Measurements from ENCODE around the gene PARPBP.
"Not testable (repeated sequence)": the region's sequence is repeated elsewhere in the genome, so short reads cannot be mapped to it uniquely, and the experiment has no call there.

Gene PARPBP

DNA sequence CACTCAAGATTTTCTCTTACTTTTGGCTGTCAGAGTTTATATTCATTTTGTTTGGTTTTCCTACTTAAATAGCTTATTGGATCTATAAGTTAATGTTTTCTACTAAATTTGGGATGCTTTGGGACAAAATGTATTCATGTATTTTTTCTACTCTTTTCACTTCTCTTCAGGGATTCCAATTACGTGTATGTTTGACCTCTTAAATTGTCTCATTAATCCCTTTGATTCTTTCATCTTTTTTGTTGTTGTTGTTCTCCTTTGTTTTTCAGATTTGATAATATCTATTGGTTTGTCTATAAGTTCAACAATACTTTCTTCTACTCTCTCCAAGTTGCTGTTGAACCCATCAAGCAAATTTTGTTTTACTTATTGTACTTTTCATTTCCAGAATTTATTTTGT is 43.4 kb downstream of the PARPBP start:
- no peak for DNase-seq

- no peak for DNase-seq
Observed at GRCh38 chr12:102167821-102168604, 48.0 kb downstream of the PARPBP start.

DNA sequence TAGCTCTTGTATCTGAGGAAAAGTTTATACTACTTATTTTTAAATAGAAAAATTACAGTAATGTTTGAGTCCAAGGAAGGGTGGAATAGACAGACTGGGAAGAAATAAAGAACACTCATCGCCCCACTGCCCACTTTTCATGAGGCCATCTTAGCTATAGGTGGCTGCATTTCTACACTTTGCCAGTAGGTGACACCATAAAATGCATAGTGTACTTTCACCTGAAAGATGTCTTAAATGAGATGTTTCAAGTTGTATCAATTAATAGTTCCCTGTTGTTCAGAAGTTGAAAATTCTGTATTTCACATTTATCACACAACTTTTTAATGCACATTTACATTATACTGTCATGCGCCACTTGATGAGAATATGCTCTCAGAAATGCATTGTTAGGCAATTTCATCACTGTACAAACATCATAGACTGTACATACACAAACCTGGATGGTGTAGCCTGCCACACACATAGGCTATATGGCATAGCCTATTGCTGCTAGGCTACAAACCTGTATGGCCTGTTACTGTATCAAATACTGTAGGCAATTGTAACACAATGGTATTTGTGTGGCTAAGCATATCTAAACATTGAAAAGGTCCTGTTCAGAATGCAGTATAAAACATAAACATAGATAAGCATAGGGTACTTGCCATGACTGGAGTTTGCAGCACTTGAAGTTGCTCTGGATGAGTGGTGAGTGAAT is 50.1 kb downstream of the PARPBP start:
- DNase-seq = no peak

DNA sequence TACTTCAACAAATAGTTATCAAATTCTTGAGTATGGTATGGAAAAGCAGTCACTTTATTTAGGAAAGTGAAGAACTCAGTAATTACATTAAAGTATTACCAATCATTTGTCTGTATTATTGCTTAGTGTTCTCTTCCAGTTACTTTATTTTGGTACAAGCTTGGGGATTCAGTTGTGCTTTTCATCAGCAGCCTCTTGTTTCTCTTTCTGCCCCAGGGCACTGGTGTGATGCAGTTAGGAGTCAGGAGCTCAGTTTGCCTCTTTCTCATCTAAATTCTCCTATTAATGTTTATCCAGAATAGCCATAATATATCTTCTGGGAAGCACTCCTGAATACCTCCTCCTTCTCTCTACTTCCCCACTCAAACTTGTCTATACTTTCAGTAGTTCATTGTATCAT is 52.0 kb downstream of the PARPBP start:
- no peak for DNase-seq

- no peak for DNase-seq
Observed at GRCh38 chr12:102172436-102172835, 52.5 kb downstream of the PARPBP start.

DNA sequence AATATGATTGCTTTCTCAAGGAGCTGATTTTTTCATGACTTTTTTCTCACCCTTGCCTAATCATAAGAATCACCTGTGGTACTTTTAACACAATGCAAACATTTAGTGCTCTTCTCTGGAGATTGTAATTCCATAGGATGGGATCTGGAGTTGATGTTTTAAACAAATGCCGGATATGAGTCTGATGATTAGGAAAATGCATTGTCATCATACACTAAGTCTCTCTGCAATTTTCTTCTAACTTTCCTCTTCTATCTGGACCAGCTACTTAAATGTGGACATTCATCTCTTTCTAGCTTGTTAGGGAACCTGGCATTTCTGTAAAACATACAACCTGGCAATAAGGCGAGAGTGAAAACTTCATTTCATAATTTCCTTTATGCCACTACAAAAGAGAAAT is 54.1 kb downstream of the PARPBP start:
- DNase-seq = no peak

DNA sequence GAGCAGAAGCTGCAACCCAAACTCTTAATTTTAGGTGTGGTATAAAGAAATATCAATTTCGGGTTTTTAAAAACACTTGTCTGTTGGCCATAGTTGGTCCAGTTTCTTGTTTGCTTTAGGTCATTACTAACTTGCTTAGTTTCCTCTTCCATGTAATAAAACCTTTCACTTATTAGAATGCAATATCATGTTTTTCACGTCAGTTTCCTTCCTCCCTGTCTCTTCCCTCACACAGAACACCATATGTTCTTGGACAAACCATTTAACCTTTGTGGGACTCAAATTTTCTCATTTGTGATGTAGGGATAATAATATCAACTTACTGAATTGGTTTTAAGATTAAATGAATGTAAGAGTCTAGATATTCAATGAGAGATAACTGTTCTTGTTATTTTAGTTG is 54.8 kb downstream of the PARPBP start:
- no peak for DNase-seq

- DNase-seq = no peak
Observed at GRCh38 chr12:102182635-102183034, 62.7 kb downstream of the PARPBP start.

- DNase-seq = no peak
Observed at GRCh38 chr12:102195826-102196225, 75.8 kb downstream of the PARPBP start.

DNA sequence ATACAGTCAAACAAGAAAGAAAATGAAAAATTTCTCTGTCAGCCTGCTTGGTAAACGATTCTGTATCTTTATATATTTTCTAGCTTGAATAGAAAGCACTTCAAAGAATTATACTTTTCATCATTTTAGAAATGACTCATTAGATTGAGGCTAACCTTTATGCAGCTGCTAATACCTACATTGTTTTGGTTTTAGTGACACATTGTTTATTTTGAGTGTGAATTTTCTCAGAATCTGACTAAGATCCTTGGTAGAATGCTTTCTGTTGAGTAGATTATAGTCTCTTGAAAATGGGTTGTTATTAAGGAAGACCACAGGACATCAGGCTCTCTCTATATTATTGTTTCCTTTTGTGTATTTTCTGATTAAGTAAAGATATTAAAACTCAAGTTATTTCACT is 77.8 kb downstream of the PARPBP start, which contains the start of gene PMCH:
TSS of gene PMCH (minus strand) at position 45 of the 400 bp plus-strand sequence. CDS start 63 bp downstream, outside the sequence.
- DNase-seq = no peak

GRCh38 chr12:102201436-102202061 is 81.6 kb downstream of the PARPBP start:
- DNase-seq = no peak

GRCh38 chr12:102202556-102202955 is 82.6 kb downstream of the PARPBP start:
- DNase-seq = no peak

- DNase-seq = no peak
Observed at GRCh38 chr12:102204025-102204424, 84.0 kb downstream of the PARPBP start.

- DNase-seq = no peak
Observed at GRCh38 chr12:102215992-102216691, 96.2 kb downstream of the PARPBP start.

DNA sequence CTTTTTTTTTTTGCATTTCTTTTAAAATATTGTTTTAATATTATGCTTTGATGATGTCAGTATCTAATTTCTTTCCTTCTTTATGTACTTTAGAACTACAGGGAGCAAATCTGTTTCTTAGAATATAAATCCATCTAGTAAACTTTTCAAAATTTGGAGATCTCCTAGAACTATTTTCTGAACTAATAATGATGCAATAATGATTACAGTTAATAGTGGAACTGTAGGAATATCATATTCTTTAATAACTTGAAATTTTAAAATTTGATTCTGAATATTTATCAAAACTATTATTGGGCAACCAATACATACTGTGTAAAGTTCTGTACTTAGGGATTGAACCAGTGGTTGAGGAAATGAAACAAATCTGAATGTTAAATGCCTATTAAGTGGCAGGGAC is 100.8 kb downstream of the PARPBP start:
- DNase-seq = no peak

DNA sequence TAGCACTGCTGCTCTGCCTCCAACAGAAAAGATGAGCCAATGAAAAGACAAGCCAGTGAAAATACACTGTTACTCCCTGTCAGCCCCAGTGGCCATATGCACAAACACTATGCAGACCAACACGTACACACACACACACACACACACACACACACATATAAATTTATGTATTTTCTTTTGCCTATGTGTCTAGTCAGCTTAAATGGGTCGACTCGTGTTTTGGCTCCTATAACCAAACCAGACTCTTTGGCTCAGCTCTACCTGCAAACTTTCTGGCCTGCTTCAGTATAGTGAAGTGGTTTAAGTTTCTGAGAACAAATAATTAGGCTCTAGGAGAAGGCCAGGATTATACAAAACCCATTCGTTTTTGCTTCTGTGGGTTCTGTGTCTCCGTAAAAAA is 108.0 kb downstream of the PARPBP start:
- no peak for DNase-seq

DNA sequence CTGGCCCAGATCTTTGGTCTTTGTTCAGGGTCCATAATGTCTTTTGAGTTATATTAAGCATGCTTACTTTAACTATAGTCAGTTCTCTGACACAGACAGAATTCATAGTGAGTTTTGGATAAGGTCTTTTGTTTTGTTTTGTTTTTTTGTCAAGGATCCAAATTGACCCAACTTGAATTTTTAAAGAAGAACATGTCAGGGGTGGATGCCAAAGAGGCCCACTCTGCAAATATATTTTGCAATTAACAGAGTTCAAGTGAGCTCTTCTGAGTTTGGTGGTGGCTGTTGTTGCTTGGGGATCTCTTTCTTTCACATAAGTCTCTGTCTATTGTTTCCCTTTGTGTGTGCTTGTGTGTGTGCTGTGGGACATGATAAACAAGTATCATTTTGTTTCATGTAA is 112.1 kb downstream of the PARPBP start:
- DNase-seq = no peak

DNA sequence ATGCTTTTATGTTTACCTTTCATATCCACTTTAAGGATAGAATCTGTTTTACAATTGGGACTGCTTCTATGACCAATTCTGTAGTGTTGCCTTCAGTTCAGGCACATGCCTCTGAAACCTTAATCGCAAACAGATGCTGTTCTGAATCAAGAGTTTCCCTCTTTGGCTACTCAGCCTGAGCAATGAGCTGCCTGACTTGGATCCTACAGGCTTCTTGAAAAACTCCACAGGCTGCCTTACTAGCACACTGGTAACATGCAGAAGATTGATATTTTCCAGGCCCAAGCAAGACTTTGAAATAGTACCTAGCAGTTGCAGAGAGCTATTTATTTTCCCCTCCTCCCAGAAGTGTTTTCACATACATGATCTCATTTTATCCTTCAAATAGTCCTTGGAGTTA is 112.5 kb downstream of the PARPBP start:
- DNase-seq = no peak

GRCh38 chr12:102234599-102234998 is 114.6 kb downstream of the PARPBP start:
- no peak for DNase-seq

DNA sequence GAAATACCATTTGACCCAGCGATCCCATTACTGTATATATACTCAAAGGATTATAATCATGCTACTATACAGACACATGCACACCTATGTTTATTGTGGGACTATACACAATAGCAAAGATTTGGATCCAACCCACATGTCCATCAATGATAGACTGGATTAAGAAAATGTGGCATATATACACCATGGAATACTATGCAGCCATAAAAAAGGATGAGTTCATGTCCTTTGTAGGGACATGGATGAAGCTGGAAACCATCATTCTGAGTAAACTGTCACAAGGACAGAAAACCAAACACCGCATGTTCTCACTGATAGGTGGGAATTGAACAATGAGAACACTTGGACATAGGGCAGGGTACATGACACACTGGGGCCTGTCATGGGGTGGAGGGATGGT is 120.9 kb downstream of the PARPBP start:
- DNase-seq = not testable (repeated sequence)

All from stimulated activated CD4-positive, alpha-beta T cell treated with anti-CD3 and anti-CD28 coated beads, Interleukin-1b, Interleukin-23, amount 100 ng/mL, for 48 hours (primary cell).